HS-27A (cell line): ENCODE measurements around the gene C6orf132.
"Not testable (repeated sequence)": the region's sequence is repeated elsewhere in the genome, so short reads cannot be mapped to it uniquely, and the experiment has no call there.

Source experiments
- DNase-seq: peaks from one replicate; pipeline ENCODE4 v3.0.0-alpha.2; 2012; ENCODE audit warnings: low read depth, missing footprints

Gene C6orf132, protein sequence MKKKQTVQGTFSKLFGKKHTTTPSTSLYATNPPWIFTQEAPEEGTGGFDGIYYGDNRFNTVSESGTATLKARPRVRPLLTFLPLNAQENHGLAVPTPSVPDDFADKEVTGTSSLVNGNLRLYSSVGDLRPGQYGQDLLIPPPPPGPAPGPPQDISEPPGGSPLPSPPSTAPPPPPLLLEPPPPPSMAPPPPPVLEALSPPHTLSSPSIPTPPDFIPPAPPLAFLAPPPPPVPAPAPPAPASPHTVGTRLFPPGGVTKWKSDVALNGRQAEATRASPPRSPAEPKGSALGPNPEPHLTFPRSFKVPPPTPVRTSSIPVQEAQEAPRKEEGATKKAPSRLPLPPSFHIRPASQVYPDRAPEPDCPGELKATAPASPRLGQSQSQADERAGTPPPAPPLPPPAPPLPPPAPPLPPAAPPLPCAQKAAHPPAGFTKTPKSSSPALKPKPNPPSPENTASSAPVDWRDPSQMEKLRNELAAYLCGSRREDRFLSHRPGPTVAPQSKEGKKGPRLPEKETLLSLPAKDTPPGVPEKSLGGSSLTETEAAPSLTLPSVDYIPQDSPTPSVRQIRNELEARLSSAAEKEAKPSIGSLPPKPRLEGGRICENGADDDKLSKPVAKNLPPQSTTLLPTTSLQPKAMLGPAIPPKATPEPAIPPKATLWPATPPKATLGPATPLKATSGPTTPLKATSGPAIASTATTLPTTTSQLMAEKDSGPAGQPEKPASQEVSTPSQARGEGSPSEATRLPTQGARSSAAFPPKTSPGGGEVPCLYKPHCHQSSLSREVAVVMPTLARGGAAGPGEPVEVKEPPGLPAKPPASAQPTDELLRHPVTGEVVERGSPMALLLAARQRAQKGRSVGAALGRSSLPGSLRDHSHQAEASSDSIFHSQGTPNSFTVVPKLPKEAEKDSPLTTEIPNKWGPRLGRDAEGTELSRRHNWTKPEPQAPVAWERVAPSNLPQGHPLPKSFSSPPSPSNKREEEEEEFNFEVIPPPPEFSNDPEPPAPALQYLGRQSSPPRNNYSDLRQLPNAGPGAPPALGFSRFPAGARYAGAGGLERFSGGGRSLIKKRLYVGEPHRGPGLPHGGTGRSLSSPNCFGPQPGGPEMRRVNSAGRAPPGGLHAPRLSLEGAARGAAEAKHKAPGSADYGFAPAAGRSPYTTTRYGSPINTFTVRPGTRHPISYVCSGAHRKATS

DNA sequence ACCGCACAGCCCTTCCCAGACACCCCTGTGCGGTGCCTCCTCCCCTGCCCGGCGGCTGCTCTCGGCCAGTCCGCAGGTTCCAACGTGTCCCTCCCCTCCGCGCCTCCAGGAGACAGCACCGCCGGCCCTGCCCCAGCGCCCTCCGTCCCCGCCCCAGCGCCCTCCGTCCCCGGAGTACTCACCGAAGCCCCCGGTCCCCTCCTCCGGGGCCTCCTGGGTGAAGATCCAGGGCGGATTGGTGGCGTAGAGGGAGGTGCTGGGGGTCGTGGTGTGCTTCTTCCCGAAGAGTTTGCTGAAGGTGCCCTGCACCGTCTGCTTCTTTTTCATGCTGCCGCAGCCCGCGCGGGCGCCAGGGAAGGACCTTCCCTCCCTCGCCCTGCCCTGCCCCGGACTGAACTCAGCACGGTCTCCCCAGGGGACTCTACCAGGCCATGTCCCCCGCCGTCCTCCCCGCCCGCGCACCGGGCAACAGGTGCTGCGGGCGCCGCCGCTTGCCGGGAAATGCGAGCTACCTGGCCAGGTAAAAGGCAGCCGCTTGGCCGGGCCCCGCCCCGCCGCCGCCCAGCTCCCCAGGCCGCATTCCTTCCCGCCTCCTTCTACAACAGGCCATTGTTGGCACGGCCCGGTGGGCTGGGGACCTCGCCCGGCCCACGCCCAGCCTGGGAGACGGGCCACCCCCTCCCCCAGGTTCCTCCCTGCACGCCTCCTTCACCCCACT, at the start of gene C6orf132:
TSS of gene C6orf132 (minus strand) at position 503 of the 718 bp plus-strand sequence. CDS start at position 327, 176 bp downstream.
- DNase-seq: no peak

DNA sequence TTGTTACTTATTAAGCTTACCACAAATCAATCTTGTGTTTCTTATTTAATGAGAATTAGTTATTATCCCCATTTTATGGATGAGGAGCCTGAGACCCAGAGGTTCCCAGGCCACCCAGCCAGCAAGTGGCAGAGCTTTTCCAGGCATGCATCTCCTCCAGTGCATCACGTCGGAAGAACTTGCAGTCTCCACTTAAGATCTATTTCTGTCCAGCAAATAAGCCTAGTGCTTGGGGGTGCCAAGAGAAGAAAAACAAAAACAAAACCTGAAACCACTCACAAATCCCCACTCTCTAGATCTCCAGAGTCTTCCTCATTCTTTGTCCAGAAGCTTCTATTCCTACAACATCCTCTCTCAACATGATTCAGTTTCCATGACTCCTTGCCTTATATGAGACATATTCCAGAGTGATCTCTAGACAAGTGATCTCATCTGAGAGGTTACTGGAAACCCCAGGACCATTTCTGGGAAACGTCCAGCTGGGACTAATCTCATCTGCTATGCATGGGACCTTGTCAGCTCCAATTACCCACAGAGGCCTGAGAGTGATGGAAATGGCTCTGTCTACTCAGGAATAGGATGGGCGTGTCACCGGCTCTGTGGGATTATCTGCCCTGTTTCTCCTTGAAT, 48.2 kb upstream of the C6orf132 start:
- peak; percentile 52 for DNase-seq

DNA sequence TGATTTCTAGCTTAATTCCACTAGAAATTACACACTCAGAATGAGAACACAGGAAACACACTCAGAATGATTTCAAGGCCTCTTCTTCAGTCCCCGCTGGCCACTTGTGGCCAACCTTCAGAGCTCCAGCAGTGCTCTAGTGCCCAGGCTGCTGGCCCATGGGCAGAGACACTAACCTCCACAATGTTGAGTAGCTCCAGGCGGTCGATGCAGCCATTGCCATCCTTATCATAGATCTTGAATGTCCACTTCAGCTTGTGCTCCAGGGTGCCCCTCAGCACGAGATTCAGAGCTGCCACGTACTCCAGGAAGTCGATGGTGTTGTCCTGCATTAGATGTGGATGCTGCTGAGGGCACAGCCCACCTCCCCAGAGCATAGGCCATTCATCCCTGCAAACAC, 46.0 kb upstream of the C6orf132 start:
- no peak for DNase-seq

DNA sequence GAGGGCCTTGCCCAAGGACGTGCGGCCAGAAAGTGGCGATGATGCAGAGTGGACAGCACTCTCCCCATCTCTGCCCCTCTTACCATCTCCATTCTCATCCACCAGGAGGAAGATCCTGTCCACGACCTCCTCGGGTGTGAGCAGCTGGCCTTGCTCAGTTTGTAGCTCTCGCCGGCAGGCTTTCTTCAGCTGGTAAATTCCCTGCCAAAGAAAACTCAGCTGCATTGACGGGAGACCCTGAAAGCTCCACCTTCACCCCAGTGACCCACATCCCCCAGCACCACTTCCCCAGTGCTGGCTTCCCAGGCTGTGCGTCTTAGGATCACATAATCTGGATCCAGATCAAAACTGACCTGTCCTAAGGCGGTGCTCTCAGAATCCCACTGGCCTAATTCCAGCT, 43.2 kb upstream of the C6orf132 start:
- no peak for DNase-seq

DNA sequence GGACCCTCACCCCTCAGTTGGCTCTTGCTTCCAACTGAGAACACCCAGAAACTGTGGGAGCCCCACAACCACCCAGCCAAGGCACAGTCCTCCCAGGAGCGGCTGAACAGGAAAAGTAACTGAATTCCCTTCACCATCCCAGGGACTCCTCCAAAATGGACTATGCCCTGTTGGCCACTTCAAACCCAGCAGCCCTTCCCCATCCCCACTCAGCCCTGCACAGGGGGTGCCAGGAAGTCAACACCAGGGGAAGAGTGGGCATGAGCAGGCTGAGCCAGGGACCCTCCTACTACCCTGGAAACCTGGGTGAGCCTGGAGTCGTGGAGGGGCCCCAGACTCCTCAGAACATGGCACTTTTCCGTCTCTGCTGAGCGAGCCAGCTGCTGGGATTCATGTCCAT, 42.1 kb upstream of the C6orf132 start:
- DNase-seq: no peak

DNA sequence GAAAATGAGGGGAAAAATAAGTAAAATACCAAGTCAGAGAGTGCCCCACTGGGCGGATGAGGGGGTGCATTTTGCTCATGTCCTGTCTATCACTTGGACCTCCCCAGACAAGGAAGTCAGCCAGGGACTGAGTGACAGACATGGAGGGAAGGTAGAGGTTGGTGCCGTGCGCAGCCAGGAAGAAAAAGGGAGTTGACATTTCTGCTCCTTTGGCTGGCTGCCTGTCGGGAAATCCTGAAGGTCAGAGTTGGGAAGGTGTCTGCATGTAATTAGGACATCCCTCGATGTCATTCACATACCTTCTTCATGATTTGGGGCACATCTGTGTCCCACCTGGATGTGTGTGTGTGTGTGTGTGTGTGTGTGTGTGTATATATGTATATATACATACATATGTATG, 39.7 kb upstream of the C6orf132 start:
- no peak for DNase-seq

DNA sequence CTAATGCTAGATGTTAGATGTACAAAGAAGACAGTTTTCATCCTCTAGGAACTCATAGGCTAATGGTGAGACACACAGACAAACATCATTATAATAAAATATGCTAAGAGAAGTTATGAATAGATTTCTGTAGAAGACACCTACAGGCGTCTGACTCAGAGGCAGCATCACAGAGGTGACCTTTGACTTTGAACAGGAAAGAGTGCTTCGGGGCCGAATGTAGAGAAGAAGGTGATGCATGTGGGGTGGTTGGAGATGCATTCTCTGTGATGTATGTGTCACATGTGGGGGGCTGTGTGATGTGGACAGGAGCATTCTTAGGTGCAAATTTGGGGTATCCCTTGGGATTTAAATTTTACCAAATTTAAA, 37.5 kb upstream of the C6orf132 start:
- DNase-seq: no peak

DNA sequence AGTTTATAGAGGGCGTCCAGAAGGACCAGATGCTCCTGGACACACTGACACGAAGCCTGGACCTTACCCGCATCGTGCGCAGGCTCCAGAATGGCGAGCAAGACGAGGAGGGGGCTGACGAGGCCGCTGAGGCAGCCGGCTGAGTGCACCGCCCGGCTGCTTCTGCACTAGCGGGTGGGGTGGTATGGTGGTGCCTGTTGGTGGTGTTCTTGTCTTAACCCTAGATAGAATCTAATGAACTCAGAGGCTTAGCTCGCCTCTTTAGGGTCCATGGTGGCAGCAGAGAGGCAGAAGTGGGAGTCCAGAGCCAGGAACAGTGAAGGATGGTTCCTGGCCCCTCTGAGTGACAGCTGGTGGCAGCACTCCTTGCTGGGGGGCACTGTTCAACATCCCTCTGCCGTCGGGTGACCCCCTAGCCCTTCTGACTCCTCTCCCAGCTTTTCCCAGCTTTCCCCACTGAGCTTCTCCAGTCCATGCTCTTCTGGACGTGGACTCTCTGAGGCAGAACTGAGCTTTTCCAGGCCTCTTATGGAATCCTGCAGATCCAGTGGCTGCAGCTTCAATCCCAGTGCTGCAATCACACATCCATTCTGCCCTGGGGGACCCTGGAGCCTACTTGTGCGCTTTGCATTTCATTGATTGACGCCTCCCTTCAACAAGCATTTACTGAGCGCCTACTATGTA, 37.0 kb upstream of the C6orf132 start:
- DNase-seq: no peak

DNA sequence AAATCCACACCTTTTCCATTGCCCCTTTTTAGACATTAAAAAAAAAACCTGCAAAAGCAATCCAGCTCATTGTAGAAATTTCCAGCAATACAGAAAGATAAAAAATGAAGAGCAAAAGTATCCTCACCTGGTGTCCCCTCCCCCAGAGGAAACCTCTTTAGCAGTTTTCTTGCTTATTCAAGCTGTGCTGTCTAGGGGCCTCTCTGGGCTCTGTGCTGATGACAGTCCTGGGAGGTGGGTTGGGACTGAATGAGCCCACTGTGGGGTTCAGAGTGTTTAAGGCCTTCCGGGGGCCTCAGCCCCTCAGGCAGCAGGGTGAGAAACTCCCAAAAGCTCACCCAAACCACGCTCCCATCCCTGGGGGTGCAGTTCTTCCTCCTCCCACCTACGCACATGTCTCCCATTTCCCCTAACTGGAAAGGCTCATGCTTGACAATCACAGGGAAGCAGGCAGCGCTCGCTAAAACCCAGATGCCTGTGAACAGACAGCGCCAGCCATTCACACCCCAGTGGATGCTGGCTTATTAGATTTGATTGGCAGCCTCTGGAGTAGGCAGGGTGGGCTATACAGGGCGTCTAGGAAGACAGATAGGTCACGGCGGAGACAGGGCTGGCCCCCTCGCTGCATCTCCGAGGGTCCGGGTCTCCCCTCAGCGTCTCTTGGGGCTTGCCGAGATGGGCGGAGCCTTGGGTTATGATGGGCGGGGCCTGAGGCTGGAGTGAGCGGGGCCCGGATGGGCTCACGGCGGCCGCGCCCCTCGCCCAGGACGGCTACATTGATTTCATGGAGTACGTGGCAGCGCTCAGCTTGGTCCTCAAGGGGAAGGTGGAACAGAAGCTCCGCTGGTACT, 35.3 kb upstream of the C6orf132 start:
- DNase-seq: no peak

DNA sequence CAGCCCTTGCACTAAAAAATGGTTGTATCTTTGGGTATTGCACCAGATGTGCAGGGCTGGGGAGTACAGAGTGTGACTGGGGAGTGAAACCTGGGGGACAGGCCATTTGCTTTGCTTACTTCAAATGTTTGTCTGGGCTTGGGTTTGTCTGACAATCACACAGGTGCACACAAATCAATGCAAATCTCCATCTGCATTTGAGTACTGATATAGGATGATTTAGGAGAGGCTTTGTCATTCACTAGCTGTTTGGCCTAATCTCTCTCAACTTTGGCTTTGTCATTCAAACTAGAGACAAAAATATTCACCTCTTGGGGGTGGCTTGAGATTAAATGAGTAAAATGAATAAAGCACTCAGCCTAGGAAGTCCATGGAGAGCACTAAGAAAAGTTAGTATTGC, 34.6 kb upstream of the C6orf132 start:
- no peak for DNase-seq

DNA sequence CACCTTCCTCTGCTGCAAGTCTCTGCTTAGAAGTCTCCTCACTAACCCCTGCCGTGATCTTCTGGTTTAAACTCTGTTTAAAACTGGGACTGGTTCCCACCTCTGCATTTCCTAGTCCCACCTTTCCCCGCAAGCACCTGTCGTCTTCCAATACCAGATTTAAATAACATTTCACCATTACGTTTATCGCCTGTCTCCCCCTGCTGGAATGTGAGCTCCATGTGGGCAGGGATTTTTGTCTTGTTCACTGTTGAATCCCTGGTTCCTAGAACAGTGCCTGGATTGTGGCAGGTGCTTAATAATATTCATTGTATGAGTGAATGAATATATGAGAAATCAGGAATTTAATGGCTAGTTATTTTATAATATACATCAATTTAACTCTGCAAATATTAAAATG, 33.4 kb upstream of the C6orf132 start:
- no peak for DNase-seq

DNA sequence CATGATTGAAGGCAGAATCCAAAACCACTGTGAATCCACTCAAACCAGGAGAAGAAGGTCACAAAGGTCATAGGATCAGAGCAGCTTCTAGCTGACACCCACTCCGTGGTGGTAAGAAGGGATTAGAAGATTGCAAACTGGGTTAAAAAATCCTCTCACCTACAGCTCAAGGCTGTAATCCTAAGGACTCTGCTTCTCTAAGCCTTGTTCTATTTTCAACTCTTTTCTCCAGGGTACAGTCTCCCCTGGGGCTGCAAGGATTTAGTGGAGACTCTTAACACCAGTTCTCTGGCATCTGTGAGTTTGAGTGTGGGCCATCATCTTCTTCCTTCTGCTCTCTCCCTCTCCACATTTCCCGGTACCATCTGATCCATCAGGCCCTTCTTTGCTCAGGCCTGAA, 30.7 kb upstream of the C6orf132 start, which contains the start of gene GUCA1A:
TSS of gene GUCA1A (plus strand) at position 264 of the 400 bp plus-strand sequence. CDS start 250 bp downstream, outside the sequence.
- DNase-seq: no peak

DNA sequence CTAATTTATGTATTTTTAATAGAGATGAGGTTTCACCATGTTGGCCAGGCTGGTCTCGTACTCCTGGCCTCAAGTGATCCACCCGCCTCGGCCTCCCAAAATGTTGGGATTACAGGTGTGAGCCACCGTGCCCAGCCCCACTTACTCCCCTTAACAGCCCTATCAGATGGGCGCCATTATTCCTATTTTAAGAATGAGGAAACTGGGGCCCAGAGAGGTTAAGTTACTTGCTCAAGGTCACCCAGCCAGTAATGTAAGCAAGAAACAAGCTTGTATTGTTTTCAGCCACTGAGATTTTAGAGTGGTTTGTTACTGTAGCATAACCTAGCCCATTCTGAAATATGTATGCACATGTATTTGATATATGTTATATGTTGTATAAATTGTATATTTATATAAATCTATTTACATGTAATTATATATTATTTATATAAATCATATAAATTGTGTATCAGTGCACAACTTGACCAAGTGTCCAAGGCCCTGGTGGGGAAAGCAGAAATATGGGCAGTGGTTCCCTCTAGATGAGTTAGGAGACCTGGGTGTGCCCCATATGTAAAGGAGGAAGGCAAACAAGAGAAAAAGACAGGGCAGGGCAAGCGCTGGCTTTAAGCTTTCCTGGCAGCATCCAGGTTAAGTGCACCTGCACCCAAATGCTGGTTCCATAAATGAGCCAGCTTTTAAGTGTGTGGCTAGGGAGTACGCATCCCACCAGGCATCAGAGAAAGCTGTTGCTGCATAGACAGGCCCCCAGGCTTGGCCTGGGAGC, 29.6 kb upstream of the C6orf132 start:
- no peak for DNase-seq

DNA sequence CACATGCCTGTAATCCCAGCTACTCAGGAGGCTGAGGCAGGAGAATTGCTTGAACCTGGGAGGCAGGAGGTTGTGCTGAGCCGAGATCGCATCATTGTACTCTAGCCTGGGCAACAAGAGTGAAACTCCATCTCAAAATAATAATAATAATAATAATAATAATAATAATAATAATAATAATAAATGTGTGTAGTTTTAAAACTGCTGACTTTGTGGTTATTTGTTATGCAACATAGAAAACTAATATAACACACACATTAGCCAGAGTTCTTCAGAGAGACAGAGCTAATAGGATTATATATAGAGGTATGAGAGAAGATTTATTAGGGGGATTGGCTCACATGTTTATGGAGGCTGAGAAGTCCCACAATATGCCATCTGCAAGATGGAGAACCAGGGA, 27.4 kb upstream of the C6orf132 start:
- not testable (repeated sequence) for DNase-seq

DNA sequence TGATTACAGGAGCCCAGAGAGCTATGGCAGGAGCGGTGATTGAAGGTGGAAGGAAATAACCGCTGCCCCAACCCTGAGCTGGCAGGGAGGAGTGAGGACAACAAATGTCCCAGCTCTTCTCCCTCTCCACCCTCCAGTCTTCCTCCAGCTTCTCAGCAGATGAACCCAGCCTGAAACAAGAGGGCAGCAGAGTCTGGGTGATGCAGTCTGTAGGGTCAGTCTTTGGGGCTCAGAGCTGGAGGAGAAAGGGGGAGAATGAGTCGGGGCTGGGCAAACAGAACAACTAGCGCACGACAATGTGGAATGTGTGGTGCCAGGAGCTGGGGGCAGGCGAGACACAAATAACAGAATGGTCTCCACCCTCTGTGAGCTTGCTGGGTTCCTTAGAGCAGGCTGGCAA, 26.2 kb upstream of the C6orf132 start:
- no peak for DNase-seq

DNA sequence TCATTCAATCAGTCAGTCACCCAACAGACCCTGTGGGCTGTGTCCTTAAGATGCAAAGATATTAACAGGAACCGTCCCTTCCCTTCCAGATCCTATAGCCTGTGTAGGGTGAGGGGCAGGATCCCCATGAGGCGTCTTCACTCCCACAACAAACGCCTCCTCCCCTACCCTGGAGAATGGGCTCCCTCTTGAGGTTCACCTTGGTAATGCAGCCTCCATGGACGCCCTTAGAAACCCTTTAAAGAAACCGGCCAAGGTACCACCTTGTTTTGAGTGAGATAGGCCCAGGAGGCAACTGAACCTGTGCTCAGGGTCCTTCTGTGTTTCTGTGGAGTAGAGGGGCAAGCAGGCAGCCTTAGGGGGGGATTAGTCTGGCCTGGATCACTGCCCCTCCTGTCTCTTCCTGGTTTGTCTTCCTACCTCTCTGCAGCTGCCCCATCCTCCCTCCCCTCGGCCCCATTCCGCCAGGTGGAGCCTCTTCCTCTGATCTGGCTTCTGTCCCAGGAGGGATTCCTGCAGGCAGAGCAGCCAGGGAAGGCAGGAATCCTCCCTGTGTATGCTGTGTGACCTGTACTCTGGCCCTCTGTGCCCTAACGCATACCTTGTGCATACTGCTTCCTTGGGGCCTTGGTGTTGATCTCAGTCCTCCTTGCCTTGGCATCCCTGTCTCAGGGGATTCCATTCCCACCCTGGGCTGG, 24.2 kb upstream of the C6orf132 start:
- DNase-seq: peak; percentile 58

DNA sequence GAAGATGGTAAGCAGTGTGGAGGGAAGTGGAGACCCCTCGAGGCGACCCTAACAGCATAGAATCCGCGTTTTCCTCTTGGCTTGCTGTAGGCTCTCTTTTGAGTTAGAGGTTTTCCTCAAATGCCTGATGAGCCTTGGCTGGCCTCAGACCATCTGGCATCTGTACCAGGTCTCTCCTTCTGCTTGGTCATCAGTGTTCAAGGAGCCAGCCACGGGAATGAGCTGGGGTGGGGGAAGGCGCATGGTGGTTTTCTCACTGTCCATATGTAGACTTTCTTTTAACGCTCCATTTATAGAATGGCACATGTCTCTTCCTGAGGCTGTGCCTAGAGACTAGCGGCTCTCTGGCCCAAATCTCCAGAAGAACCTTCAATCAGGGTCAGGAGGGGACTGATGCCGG, 22.6 kb upstream of the C6orf132 start:
- peak; percentile 50 for DNase-seq

DNA sequence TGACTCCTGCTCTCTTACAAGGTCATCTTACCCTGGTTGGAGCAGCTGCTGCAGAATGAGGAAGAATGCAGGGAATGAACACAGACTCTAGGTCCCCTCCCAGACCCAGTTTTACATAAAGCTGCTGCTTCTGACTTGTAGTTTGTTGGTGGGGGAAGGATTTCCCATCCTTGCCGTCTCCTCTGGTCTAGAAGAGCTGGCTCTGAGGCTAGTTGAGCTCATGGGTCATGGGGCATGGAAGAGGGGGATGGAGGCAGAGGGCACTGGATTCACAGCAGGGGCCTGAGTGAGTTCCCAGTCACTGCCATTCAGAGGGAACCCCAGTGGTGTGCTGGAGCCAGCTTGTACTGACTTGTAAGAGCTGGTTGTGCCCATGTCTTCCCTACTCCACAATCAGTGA, 21.6 kb upstream of the C6orf132 start:
- no peak for DNase-seq
